HG02798 (cell line): ENCODE results near the gene AACS.
A peak's percentile ranks its signal among the peaks of the same experiment; 100 is the strongest.

Source experiments
- ATAC-seq: cut with Tn5 transposase; IDR thresholded peaks from one replicate; pipeline ENCODE4 v1.9.1; 2021; ENCODE audit warnings: mild to moderate bottlenecking; ENCODE audit not compliant: unreplicated experiment, poor library complexity

The AACS gene

DNA sequence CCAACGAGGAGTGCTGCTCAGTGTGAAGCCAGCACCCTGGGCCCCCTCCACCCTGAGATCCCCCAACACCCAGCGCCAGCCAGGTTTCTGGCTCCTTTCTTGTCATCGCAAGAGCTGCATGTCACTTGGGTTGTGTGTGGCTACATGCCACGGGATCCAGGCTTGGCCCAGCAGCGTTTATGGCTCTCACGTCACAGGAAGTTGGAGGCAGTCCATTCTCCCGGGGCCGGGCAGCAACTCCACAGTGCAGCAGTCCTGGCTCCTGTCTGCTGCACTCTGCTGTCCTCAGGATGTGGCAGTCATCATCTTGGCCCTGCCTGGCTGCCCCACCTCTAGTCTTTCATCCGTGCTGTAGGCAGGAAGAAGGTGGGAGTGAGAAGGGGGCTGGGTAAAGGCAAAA lies 78.3 kb downstream of the AACS start:
- ATAC-seq = no peak

- no peak for ATAC-seq
These were observed 80.0 kb downstream of the AACS start for GRCh38 chr12:125145196-125145595.

- no peak for ATAC-seq
These were observed 83.1 kb downstream of the AACS start for GRCh38 chr12:125148316-125148715.

- peak; percentile 92 for ATAC-seq
These were observed 84.2 kb downstream of the AACS start for GRCh38 chr12:125149160-125150108.

DNA sequence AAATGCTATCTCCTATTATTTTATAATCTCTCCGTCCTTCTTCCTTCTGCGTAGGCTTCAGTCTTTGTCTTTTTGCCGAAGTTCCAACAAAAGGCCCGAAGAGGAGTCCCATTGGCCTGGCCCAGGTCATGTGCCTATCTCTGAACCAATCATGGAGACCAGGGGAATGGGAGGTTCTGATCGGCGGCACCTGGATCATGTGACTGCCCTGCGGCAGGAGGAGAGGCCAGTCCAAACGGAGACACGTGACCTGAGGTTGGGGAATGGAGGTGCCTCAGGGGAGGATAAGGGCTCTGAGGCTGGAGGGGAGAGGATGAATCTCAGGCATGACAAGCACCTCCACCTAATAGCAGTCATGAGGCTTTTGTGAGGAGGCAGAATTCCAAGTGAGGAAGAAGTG lies 86.0 kb downstream of the AACS start:
- ATAC-seq = no peak

- no peak for ATAC-seq
These were observed 87.2 kb downstream of the AACS start for GRCh38 chr12:125152463-125152862.

- no peak for ATAC-seq
These were observed 90.1 kb downstream of the AACS start for GRCh38 chr12:125155366-125155765.

GRCh38 chr12:125157177-125157576 lies 91.9 kb downstream of the AACS start:
- no peak for ATAC-seq

GRCh38 chr12:125159702-125160101 lies 94.5 kb downstream of the AACS start:
- no peak for ATAC-seq

GRCh38 chr12:125160281-125160955 lies 95.2 kb downstream of the AACS start:
- ATAC-seq = no peak

DNA sequence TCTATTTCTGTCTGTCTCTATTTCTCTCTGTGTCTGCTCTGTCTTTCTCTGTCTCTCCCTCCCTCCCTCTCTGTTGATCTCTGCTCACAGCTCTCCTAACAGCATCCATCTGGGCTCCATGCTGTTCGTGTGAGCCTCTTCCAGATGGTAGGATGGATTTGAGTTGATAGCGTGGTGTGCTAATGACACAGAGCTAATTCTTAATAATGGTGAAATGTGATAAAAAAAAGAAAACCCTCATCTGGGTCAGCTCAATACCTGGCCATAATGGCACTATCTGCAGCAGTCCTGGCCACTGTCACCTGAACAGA lies 96.4 kb downstream of the AACS start:
- ATAC-seq = no peak

- ATAC-seq = no peak
These were observed 97.3 kb downstream of the AACS start for GRCh38 chr12:125162489-125163028.

GRCh38 chr12:125163148-125163547 lies 97.9 kb downstream of the AACS start:
- ATAC-seq = no peak

GRCh38 chr12:125164541-125164940 lies 99.3 kb downstream of the AACS start:
- no peak for ATAC-seq

DNA sequence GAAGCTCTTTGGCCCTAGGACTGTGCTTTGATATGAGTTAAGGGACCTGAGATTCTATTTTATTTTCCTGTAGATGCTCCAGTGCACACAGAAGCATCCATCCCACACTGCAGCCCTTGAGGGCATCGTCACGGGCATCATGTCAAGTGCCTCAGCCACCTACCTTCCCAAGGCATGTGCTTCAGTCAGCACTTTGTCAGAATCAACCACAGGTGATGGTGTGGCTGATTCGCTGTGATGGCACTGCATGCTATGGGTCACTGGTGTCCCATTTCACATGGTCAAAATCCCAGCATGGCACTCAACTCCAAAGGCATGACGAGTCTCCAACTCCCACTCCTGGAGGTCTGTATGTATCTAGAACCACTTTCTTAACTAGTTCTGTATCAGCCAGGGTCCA lies 100.8 kb downstream of the AACS start:
- ATAC-seq = no peak

GRCh38 chr12:125167658-125168057 lies 102.4 kb downstream of the AACS start:
- no peak for ATAC-seq

DNA sequence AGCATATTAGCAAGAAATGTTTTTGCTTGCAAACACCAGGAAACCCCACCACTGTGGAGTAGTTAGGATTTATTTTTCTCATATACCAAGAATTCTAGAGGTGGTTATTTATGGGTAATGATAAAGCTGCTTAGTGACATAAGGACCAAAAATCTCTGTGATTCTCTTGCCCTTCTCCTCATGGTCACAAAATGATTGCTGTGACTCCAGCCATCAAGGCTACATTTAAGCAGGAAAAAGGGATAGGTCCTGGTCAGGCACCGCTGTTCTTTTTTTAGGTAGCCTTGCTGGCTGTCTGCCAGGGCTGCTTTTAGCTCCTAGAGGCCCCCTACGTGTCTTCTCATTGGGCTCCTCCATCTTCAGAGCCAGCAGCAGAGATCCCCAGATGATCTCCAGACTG lies 104.2 kb downstream of the AACS start:
- no peak for ATAC-seq

GRCh38 chr12:125169870-125170269 lies 104.6 kb downstream of the AACS start:
- no peak for ATAC-seq

GRCh38 chr12:125171267-125171666 lies 106.0 kb downstream of the AACS start:
- no peak for ATAC-seq

- no peak for ATAC-seq
These were observed 107.1 kb downstream of the AACS start for GRCh38 chr12:125172231-125172850.

DNA sequence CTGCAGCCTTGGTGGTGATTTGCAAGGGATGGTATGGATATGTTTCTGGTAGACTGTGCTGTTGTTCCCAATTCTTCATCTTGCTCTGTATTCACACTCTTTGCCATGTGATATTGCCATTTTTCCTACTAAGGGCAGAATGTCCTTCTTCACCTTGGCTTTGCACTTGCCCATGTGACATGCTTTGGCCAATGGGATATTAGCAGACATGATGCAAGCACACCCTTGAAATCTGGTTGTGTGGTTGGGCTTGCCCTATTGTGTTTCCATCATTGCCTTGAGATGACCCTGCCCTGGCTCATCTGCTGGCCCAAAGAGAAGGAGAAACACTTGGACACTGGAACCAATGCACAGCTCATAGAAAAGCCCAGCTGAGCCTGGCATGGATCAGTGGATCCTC lies 110.3 kb downstream of the AACS start:
- ATAC-seq = no peak
